HFFc6 (cell line): Measurements from ENCODE around the gene SERPINE1. TPM values are rescaled to one million over a fixed set of nuclear protein-coding genes. Genes with fewer than 3 reads are reported as not detected.

ENCODE experiments used
- DNase-seq: peaks from one replicate; pipeline ENCODE4 v3.0.0-alpha.2; 2018
- H3K27ac Mint-ChIP-seq: 2 replicates; pipeline ENCODE4 v1.8.0; 2020; ENCODE audit warnings: mild to moderate bottlenecking, mixed read lengths
- H3K27me3 Mint-ChIP-seq: 2 replicates; pipeline ENCODE4 v1.8.0; 2021; ENCODE audit warnings: mild to moderate bottlenecking, moderate library complexity, mixed read lengths; ENCODE audit not compliant: insufficient read depth
- H3K36me3 Mint-ChIP-seq: 2 replicates; pipeline ENCODE4 v1.8.0; 2021; ENCODE audit warnings: low read depth, mixed read lengths
- H3K4me1 Mint-ChIP-seq: 2 replicates; pipeline ENCODE4 v1.8.0; 2020; ENCODE audit warnings: low read depth, mixed read lengths
- H3K4me3 Mint-ChIP-seq: 2 replicates; pipeline ENCODE4 v1.8.0; 2020; ENCODE audit warnings: mild to moderate bottlenecking, moderate library complexity, mixed read lengths
- H3K9me3 Mint-ChIP-seq: 2 replicates; pipeline ENCODE4 v1.8.0; 2020; ENCODE audit warnings: mild to moderate bottlenecking, mixed read lengths
- total RNA-seq, 6 experiments: library from RNA; stranded (reverse); fragmentation: NEBNext Ultra II Directional; extraction: Animal tissue kit (Norgen Biotek cat#: 25700); gene quantifications; 2 replicates in 1 of 6; 3 replicates in 5 of 6; pipeline ENCODE4 v1.2.3, GENCODE V29; 2021
- TF ChIP-seq, protein P1 (sequence below): fragments of 200-600 bp; sonication (generic); IDR thresholded peaks from 2 replicates; pipeline ENCODE4 v1.5.0; 2021; ENCODE audit warnings: antibody characterized with exemption, mild to moderate bottlenecking

SERPINE1 gene
- total RNA-seq, 6 experiments from 2014 or later = 906 to 2,092 (median 1,052) TPM

GRCh38 chr7:101153969-101154692 is 27.2 kb downstream of the SERPINE1 start, which contains the start of gene AP1S1:
Gene AP1S1, plus strand, starts transcription at chr7:101154476. Its CDS starts 39 bp downstream, at chr7:101154515.
- Mint-ChIP-seq H3K27me3 (peaks cover 16% of the 10 kb centered on the region), H3K9me3 (no peaks in the 10 kb centered on the region), H3K27ac (peak within 1 kb of the TSS; percentile 70), H3K36me3 (peaks cover 17% of the 10 kb centered on the region; the same call in 1 of the 2 replicates), H3K4me1 (peaks cover 24% of the 10 kb centered on the region), H3K4me3 (peak within 1 kb of the TSS; percentile 89)
- TF ChIP-seq, protein P1, sequence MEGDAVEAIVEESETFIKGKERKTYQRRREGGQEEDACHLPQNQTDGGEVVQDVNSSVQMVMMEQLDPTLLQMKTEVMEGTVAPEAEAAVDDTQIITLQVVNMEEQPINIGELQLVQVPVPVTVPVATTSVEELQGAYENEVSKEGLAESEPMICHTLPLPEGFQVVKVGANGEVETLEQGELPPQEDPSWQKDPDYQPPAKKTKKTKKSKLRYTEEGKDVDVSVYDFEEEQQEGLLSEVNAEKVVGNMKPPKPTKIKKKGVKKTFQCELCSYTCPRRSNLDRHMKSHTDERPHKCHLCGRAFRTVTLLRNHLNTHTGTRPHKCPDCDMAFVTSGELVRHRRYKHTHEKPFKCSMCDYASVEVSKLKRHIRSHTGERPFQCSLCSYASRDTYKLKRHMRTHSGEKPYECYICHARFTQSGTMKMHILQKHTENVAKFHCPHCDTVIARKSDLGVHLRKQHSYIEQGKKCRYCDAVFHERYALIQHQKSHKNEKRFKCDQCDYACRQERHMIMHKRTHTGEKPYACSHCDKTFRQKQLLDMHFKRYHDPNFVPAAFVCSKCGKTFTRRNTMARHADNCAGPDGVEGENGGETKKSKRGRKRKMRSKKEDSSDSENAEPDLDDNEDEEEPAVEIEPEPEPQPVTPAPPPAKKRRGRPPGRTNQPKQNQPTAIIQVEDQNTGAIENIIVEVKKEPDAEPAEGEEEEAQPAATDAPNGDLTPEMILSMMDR = no peak
- DNase-seq = peak; percentile 86

GRCh38 chr7:101154693-101155102 is 27.8 kb downstream of the SERPINE1 start:
- Mint-ChIP-seq H3K4me3 (peak overlapping the region; percentile 89), H3K9me3 (no peaks in the 10 kb centered on the region), H3K27ac (peak overlapping the region; percentile 11), H3K36me3 (peaks cover 22% of the 10 kb centered on the region; the same call in 1 of the 2 replicates), H3K4me1 (peaks cover 30% of the 10 kb centered on the region), H3K27me3 (peaks cover 17% of the 10 kb centered on the region)
- TF ChIP-seq, protein P1 = peak; percentile 12; the same call in 1 of the 2 replicates
- no peak for DNase-seq

GRCh38 chr7:101155303-101155702 is 28.4 kb downstream of the SERPINE1 start:
- Mint-ChIP-seq H3K4me1 (peaks cover 36% of the 10 kb centered on the region), H3K4me3 (peak overlapping the region; percentile 89), H3K36me3 (peaks cover 27% of the 10 kb centered on the region; the same call in 1 of the 2 replicates), H3K27me3 (peaks cover 16% of the 10 kb centered on the region), H3K9me3 (no peaks in the 10 kb centered on the region), H3K27ac (peak overlapping the region; percentile 11)
- no peak for DNase-seq
- TF ChIP-seq, protein P1 = no peak

DNA sequence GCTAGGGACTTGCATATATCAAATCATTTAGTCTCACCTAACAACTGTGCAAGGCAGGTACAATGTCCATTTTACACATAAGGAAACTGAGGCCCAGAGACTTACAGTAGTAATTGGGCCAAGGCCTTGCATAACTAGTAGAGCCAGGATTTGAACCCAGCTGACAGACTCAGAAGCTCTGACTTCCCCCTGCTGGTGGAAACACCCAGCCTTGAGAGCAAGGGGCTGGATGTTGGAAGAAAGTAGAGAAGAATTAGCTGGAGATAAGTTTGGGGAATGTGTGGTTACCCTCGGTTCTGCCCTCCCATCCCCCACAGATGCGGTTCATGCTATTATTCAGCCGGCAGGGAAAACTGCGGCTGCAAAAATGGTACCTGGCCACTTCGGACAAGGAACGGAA is 29.4 kb downstream of the SERPINE1 start:
- TF ChIP-seq, protein P1 = peak; percentile 62
- peaks cover 27% of the 10 kb centered on the region; the same call in 1 of the 2 replicates for H3K36me3 Mint-ChIP-seq
- no peak overlapping the region for H3K27ac Mint-ChIP-seq
- H3K9me3 Mint-ChIP-seq = no peaks in the 10 kb centered on the region
- peaks cover 15% of the 10 kb centered on the region for H3K27me3 Mint-ChIP-seq
- no peak for DNase-seq
- H3K4me3 Mint-ChIP-seq = no peak overlapping the region; the same call in 1 of the 2 replicates
- peaks cover 38% of the 10 kb centered on the region for H3K4me1 Mint-ChIP-seq

- peaks cover 38% of the 10 kb centered on the region for H3K4me1 Mint-ChIP-seq
- no peaks in the 10 kb centered on the region for H3K9me3 Mint-ChIP-seq
- peaks cover 13% of the 10 kb centered on the region for H3K27me3 Mint-ChIP-seq
- no peak overlapping the region for H3K4me3 Mint-ChIP-seq
- TF ChIP-seq, protein P1 = no peak
- H3K27ac Mint-ChIP-seq = no peak overlapping the region
- DNase-seq = no peak
- peaks cover 31% of the 10 kb centered on the region; the same call in 1 of the 2 replicates for H3K36me3 Mint-ChIP-seq
These were observed 30.1 kb downstream of the SERPINE1 start for GRCh38 chr7:101156866-101157589.
